Caco-2 (cell line): ENCODE results near the gene TOP3B. TPM values are rescaled to one million over a fixed set of nuclear protein-coding genes. Genes with fewer than 3 reads are reported as not detected.
"Not testable (repeated sequence)": the region's sequence is repeated elsewhere in the genome, so short reads cannot be mapped to it uniquely, and the experiment has no call there.

Experiments
- BruUV-seq: library from RNA; stranded (reverse); fragments of 400-500 nt; replicated peaks from 2 replicates; lab custom pipeline; 2021; lab: Mats Ljungman, UMichigan
- CTCF ChIA-PET: fragments of 300-600 bp; sonication (Branson Sonifier 250); formaldehyde crosslinking; loops from one replicate; lab custom pipeline; 2022; ENCODE audit warnings: antibody characterized with exemption; lab: Charles Lee
- POLR2A ChIA-PET: fragments of 300-600 bp; sonication (Branson Sonifier 250); formaldehyde crosslinking; loops from one replicate; lab custom pipeline; 2022; ENCODE audit warnings: antibody characterized with exemption; lab: Charles Lee
- DNase-seq, 2 experiments: peaks; one replicate each; pipeline versions ENCODE4 v3.0.0 to v3.0.0-alpha.2; 2020 to 2022
- H3K27me3 ChIP-seq: replicated peaks from 2 replicates; pipeline ENCODE4 v1.6.0; 2011; ENCODE audit warnings: low read length; ENCODE audit not compliant: control insufficient read depth, insufficient read depth
- H3K36me3 ChIP-seq: 2 replicates; pipeline ENCODE4 v1.5.1; 2011; ENCODE audit warnings: low read length; ENCODE audit not compliant: control insufficient read depth, insufficient read depth
- H3K4me1 ChIP-seq: fragments of 250-450 bp; sonication (Bioruptor Pico); 2 replicates; pipeline ENCODE4 v1.5.1; 2020; ENCODE audit warnings: mild to moderate bottlenecking
- H3K4me3 ChIP-seq: 2 replicates; pipeline ENCODE4 v1.5.1; 2011; ENCODE audit warnings: low read depth, mild to moderate bottlenecking, control low read depth, low read length
- H3K9me3 ChIP-seq: fragments of 250-450 bp; sonication (Bioruptor Pico); 2 replicates; pipeline ENCODE4 v1.5.1; 2020; ENCODE audit warnings: mild to moderate bottlenecking, moderate library complexity
- H3K27ac Mint-ChIP-seq: one replicate; pipeline ENCODE4 v1.8.0; 2022; ENCODE audit warnings: mixed read lengths; ENCODE audit not compliant: unreplicated experiment
- H3K27me3 Mint-ChIP-seq: one replicate; pipeline ENCODE4 v1.8.0; 2022; ENCODE audit warnings: mixed read lengths; ENCODE audit not compliant: insufficient read depth, unreplicated experiment
- H3K36me3 Mint-ChIP-seq: one replicate; pipeline ENCODE4 v1.8.0; 2022; ENCODE audit warnings: mild to moderate bottlenecking, mixed read lengths; ENCODE audit not compliant: insufficient read depth, unreplicated experiment
- H3K4me1 Mint-ChIP-seq: one replicate; pipeline ENCODE4 v1.8.0; 2022; ENCODE audit warnings: low read depth, mixed read lengths; ENCODE audit not compliant: unreplicated experiment
- H3K4me3 Mint-ChIP-seq: one replicate; pipeline ENCODE4 v1.8.0; 2022; ENCODE audit warnings: mild to moderate bottlenecking, moderate library complexity, mixed read lengths; ENCODE audit not compliant: unreplicated experiment
- H3K9me3 Mint-ChIP-seq: one replicate; pipeline ENCODE4 v1.8.0; 2022; ENCODE audit warnings: mixed read lengths; ENCODE audit not compliant: unreplicated experiment
- intact Hi-C: fragments of 100-400 bp; cut with micrococcal nuclease; formaldehyde crosslinking; loops from one replicate; pipeline ENCODE4 v1.10.0; 2022; ENCODE audit not compliant: unreplicated experiment
- total RNA-seq: library from RNA; stranded (reverse); gene quantifications from 2 replicates; pipeline ENCODE4 v1.2.3, GENCODE V29; 2022
- TF ChIP-seq, protein P1 (sequence below), 2 experiments: fragments of 200-600 bp in 1 of 2; IDR thresholded peaks; 1 replicate in 1 of 2; 2 replicates in 1 of 2; pipeline versions ENCODE4 v1.5.1 to v1.8.0; 2011 to 2022; ENCODE audit warnings: antibody characterized with exemption in 1 of 2, control low read depth in 1 of 2, inconsistent platforms in 1 of 2, low read depth in 1 of 2, low read length in 1 of 2, mild to moderate bottlenecking in 1 of 2, moderate library complexity in 1 of 2; ENCODE audit not compliant: insufficient read depth in 1 of 2, severe bottlenecking in 1 of 2, unreplicated experiment in 1 of 2

Gene TOP3B
- total RNA-seq, 1 experiment from 2014 or later = 63.7 TPM

DNA sequence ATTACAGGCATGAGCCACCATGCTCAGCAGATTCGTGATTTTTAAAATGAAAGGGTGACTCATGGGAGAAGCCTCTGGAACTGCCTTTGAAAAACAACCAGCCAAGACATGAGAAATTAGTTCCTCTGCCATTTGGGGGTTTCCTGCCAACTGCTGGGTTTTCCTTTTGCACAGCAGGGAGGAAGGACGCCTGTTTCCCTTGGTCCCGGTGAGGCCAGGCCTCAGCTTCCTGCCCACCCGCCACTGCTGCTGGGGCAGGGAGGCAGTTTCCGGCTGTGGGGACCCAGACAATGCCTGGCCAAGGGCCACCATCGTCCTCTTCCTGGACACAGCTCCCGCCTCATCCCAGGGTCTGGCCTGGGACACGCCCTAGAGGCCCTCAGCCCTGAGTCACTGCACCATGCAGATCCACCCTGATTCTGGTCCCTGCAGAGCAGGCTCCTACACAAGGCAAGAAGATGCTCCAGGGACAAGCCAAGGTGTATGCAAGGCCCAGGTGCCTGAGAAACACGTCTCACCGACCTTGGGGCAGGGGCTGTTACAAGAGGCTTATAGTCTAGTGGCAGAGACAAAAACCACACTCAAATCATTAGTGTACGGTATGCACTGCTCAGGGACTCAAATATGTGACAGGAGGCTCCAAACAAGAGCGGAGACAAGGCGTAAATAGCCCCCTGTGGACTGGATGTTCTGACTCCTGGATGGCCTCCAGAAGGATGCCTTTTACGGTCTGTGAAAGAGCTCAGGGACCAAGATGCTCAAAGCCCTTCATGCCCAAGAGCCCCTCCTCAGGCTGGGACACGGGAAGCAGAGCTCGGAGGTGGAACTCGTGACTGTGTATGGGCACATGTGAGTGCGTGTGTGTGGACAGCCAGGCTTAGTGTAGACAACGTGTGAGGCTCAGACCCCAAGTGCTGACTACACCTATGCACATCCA, 39.9 kb downstream of the TOP3B start:
- Histone ChIP-seq H3K9me3 (no peaks in the 10 kb centered on the region), H3K4me3 (no peak overlapping the region), H3K36me3 (no peaks in the 10 kb centered on the region), H3K4me1 (peaks cover 4% of the 10 kb centered on the region; the same call in 1 of the 2 replicates), H3K27me3 (no peaks in the 10 kb centered on the region)
- intact Hi-C loops = no loop called here
- H3K4me3 Mint-ChIP-seq = no peak overlapping the region
- H3K9me3 Mint-ChIP-seq = no peaks in the 10 kb centered on the region
- peaks cover 12% of the 10 kb centered on the region for H3K36me3 Mint-ChIP-seq
- no peak for DNase-seq
- CTCF ChIA-PET = no interaction called here
- POLR2A ChIA-PET = no interaction called here
- no peak overlapping the region for H3K27ac Mint-ChIP-seq
- peaks cover 4% of the 10 kb centered on the region for H3K4me1 Mint-ChIP-seq
- TF ChIP-seq, protein P1, sequence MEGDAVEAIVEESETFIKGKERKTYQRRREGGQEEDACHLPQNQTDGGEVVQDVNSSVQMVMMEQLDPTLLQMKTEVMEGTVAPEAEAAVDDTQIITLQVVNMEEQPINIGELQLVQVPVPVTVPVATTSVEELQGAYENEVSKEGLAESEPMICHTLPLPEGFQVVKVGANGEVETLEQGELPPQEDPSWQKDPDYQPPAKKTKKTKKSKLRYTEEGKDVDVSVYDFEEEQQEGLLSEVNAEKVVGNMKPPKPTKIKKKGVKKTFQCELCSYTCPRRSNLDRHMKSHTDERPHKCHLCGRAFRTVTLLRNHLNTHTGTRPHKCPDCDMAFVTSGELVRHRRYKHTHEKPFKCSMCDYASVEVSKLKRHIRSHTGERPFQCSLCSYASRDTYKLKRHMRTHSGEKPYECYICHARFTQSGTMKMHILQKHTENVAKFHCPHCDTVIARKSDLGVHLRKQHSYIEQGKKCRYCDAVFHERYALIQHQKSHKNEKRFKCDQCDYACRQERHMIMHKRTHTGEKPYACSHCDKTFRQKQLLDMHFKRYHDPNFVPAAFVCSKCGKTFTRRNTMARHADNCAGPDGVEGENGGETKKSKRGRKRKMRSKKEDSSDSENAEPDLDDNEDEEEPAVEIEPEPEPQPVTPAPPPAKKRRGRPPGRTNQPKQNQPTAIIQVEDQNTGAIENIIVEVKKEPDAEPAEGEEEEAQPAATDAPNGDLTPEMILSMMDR (IDR thresholded peaks at IDR 0.05; ENCODE audit: insufficient read depth in 1 of 2, low read depth in 1 of 2, low read length in 1 of 2, severe bottlenecking in 1 of 2, unreplicated experiment in 1 of 2) = no peak
- BruUV-seq = no TSS peak
- H3K27me3 Mint-ChIP-seq = no peaks in the 10 kb centered on the region

DNA sequence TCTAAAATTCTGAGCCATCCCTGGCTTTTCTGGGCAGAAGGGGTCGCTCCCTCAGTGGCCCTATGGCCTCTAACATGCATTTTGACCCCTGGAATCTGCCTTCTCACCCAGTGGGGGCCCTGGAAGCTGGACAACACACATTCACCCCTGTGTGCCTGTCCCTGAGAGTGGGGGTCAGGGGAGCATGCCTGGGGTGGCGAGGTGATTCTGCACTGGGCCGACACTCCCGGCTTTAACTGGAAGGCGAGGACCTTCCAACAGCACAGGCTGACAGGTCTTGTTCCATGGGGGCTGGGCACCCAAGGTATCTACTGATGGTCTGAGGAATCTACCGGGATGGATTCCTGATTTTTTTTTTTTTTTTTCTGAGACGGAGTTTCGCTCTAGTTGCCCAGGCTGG, 40.7 kb downstream of the TOP3B start:
- H3K9me3 Mint-ChIP-seq = no peaks in the 10 kb centered on the region
- no peak for DNase-seq
- H3K4me1 Mint-ChIP-seq = peaks cover 4% of the 10 kb centered on the region
- Histone ChIP-seq H3K9me3 (no peaks in the 10 kb centered on the region), H3K4me1 (0 out of 2 replicates have a peak, but pooled peaks cover 3% of the 10 kb centered on the region), H3K27me3 (no peaks in the 10 kb centered on the region), H3K36me3 (no peaks in the 10 kb centered on the region), H3K4me3 (no peak overlapping the region)
- H3K36me3 Mint-ChIP-seq = peaks cover 12% of the 10 kb centered on the region
- TF ChIP-seq, protein P1 (IDR thresholded peaks at IDR 0.05; ENCODE audit: insufficient read depth in 1 of 2, low read depth in 1 of 2, low read length in 1 of 2, severe bottlenecking in 1 of 2, unreplicated experiment in 1 of 2) = no peak
- BruUV-seq = no TSS peak
- intact Hi-C loops = no loop called here
- H3K27ac Mint-ChIP-seq = no peak overlapping the region
- H3K4me3 Mint-ChIP-seq = no peak overlapping the region
- H3K27me3 Mint-ChIP-seq = no peaks in the 10 kb centered on the region
- CTCF ChIA-PET = no interaction called here
- POLR2A ChIA-PET = no interaction called here

DNA sequence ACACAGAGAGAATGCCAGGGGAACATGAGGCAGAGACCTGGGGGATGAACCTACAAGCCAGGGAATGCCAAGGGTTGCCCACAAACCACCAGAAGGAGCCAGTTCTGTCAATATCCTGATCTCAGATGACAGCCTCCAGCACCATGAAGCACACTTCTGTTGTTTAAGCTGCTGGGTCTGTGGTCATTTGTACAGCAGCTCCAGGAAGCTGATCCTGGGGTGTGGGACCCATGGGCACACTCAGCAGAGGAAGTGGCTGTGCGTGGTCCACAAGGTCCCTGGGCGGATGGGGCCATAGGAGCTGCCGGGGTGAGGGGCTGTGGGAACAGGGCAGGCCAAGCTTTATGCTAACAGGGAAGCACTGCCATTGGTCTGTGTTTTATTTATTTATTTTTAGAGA, 42.1 kb downstream of the TOP3B start:
- H3K4me1 Mint-ChIP-seq = peaks cover 9% of the 10 kb centered on the region
- H3K4me3 ChIP-seq = no peak overlapping the region
- H3K9me3 ChIP-seq = no peaks in the 10 kb centered on the region
- H3K9me3 Mint-ChIP-seq = no peaks in the 10 kb centered on the region
- H3K36me3 ChIP-seq = no peaks in the 10 kb centered on the region
- H3K27ac Mint-ChIP-seq = no peak overlapping the region
- no peaks in the 10 kb centered on the region for H3K27me3 ChIP-seq
- H3K4me1 ChIP-seq = 0 out of 2 replicates have a peak, but pooled peaks cover 3% of the 10 kb centered on the region
- intact Hi-C loops = no loop called here
- no peak for DNase-seq
- H3K4me3 Mint-ChIP-seq = no peak overlapping the region
- H3K36me3 Mint-ChIP-seq = peaks cover 18% of the 10 kb centered on the region
- CTCF ChIA-PET = interaction anchor here (0.6 kb wide), 1 partner anchor 647 kb away, joined by 3 read pairs; no protein-coding TSS in a partner anchor
- no TSS peak for BruUV-seq
- TF ChIP-seq, protein P1 (IDR thresholded peaks at IDR 0.05; ENCODE audit: insufficient read depth in 1 of 2, low read depth in 1 of 2, low read length in 1 of 2, severe bottlenecking in 1 of 2, unreplicated experiment in 1 of 2) = no peak
- no peaks in the 10 kb centered on the region for H3K27me3 Mint-ChIP-seq
- POLR2A ChIA-PET = no interaction called here

DNA sequence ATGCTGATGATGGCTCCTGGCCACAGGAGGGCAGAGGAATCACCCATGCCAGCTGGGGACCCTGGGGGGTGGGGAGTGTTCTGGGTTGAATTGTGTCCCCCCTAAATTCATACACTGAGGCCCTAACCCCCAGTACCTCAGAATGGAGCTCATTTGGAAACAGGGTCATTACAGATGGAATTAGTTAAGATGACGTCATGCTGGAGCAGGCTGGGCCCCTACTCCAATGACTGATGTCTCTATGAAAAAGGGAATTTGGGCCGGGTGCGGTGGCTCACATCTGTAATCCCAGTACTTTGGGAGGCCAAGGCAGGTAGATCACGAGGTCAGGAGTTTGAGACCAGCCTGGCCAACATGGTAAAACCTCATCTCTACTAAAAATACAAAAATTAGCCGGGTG, 42.7 kb downstream of the TOP3B start:
- H3K36me3 ChIP-seq, H3K4me1 ChIP-seq, DNase-seq, H3K4me3 ChIP-seq, BruUV-seq, H3K27me3 ChIP-seq, H3K27me3 Mint-ChIP-seq, H3K27ac Mint-ChIP-seq, H3K9me3 Mint-ChIP-seq, POLR2A ChIA-PET, H3K4me3 Mint-ChIP-seq, H3K4me1 Mint-ChIP-seq, H3K9me3 ChIP-seq: not testable (repeated sequence)
- H3K36me3 Mint-ChIP-seq = peaks cover 18% of the 10 kb centered on the region
- CTCF ChIA-PET = interaction anchor here (0.6 to 2.8 kb wide), 2 partner anchors 13 to 647 kb away, joined by 3 to 18 read pairs; partner anchors contain the start of gene PPM1F
- intact Hi-C loops = loop anchor here (2.0 kb wide), 2 partner anchors 13 to 205 kb away; partner anchors contain the start of genes PPM1F and YPEL1
